ENCODE results near the gene GPD2. TPM values are rescaled to one million over a fixed set of nuclear protein-coding genes. Genes with fewer than 3 reads are reported as not detected.
A peak's percentile ranks its signal among the peaks of the same experiment; 100 is the strongest.

The GPD2 gene
- total and polyA plus RNA-seq, 2 of the 8 experiments (the other 6 are each of a cell fraction or from before 2014, with no cell fraction given), result 8.4 to 43.1 TPM

DNA sequence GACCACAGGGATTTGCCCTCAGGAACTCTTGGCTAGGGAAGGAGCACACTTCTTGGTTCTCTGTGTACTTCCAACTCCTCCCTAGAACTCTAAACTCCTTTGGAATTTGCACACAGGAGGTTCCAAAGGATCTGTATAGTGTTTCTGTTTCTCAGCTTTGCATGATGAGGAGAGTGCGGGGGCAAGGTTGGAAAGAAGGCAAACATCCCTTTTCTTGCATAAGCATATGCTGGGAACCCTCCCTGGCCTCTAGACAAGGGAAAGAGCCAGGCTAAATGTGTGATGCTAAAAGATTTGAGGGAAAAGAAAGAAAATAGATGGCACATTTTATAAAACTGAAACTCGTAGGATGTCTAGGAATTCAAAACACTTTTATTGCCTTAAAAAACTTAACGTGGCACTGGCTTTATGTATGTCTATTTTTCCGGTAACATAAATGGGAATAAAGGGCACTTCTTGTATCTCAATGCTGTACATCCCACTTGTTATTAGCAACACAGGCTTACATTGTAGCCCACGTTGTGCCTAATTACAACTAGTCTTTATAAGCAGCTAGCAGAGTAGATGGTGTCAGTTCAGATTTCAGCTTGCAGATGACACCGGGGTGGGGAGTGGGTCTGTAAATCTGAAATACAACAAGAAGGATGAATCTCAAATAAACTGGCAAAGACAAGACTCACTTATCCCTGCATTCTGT lies 165.8 kb downstream of the GPD2 start:
- FAIRE-seq (no peak), DNase-seq (ENCODE audit: low read depth in 1 of 2, low spot score in 2 of 2) (no peak)
- no peak overlapping the region for H3K4ac ChIP-seq (replicated peaks; ENCODE audit: insufficient read length, low read depth, low read length)
- no peak overlapping the region for H3K56ac ChIP-seq (replicated peaks; ENCODE audit: insufficient read length, low read depth, low read length)
- H3K36me3 ChIP-seq (ENCODE audit: control insufficient read depth in 2 of 4, insufficient read depth in 4 of 4, low read length in 3 of 4), result no peaks in the 10 kb centered on the region
- no peak overlapping the region for H3K18ac ChIP-seq (ENCODE audit: extremely low read depth, low read length)
- no peak overlapping the region for H3K27ac ChIP-seq (ENCODE audit: low read depth, low read length)
- H2BK120ac ChIP-seq (replicated peaks; ENCODE audit: low read depth, low read length), result no peak overlapping the region
- H2BK20ac ChIP-seq (ENCODE audit: low read length), result 0 out of 2 replicates have a peak overlapping the region, but pooled peaks have one; percentile 15
- no peaks in the 10 kb centered on the region for H3K79me2 ChIP-seq (ENCODE audit: control insufficient read depth in 1 of 2, insufficient read depth in 2 of 2, low read length in 2 of 2)
- ChIA-PET CTCF (ENCODE audit: partially characterized antibody) (no interaction called here), POLR2A (ENCODE audit: partially characterized antibody) (no interaction called here)
- no peaks in the 10 kb centered on the region for H4K20me1 ChIP-seq (replicated peaks in 1 of 2; ENCODE audit: control insufficient read depth in 1 of 2, insufficient read depth in 2 of 2, low read length in 2 of 2)
- H4K91ac ChIP-seq (replicated peaks; ENCODE audit: insufficient read length, low read length), result no peak overlapping the region
- H4K8ac ChIP-seq (ENCODE audit: extremely low read depth, insufficient read depth, low read length), result no peak overlapping the region
- no peak overlapping the region for H3K14ac ChIP-seq (ENCODE audit: insufficient read length)
- H2BK15ac ChIP-seq (ENCODE audit: low read length), result no peak overlapping the region
- H3K9me3 ChIP-seq (ENCODE audit: insufficient read depth in 2 of 2, low read depth in 1 of 2, low read length in 1 of 2), result no peaks in the 10 kb centered on the region
- no peak overlapping the region for H3K4me2 ChIP-seq (ENCODE audit: insufficient read depth in 1 of 2, low read depth in 2 of 2, low read length in 2 of 2)
- no peak overlapping the region for H2BK5ac ChIP-seq (ENCODE audit: low read depth, low read length)
- no peaks in the 10 kb centered on the region for H3K23me2 ChIP-seq (ENCODE audit: low read depth, low read length)
- no peak overlapping the region for H3K4me3 ChIP-seq (ENCODE audit: extremely low read depth in 1 of 4, insufficient read depth in 2 of 4, low read depth in 3 of 4, low read length in 4 of 4)
- no peak overlapping the region for H3K23ac ChIP-seq (ENCODE audit: insufficient read length)
- no peak overlapping the region for H4K5ac ChIP-seq (ENCODE audit: insufficient read length, low read depth, low read length)
- H2AFZ ChIP-seq (ENCODE audit: low read length), result no peak overlapping the region
- no peak overlapping the region for H3K9ac ChIP-seq (replicated peaks in 1 of 4; ENCODE audit: extremely low read depth in 1 of 4, low read depth in 3 of 4, low read length in 3 of 4)
- H3K4me1 ChIP-seq (replicated peaks in 1 of 4; ENCODE audit: control insufficient read depth in 3 of 4, insufficient read depth in 4 of 4, low read length in 3 of 4), result no peaks in the 10 kb centered on the region
- WGBS, 2 experiments (ENCODE audit: extremely low coverage in 1 of 2, insufficient coverage in 1 of 2, insufficient read length in 1 of 2, insufficient replicate concordance in 2 of 2, low coverage in 1 of 2, low lambda C conversion rate in 2 of 2, missing lambda C conversion rate in 1 of 2), result 94% methylated on average over 6 of the region's 6 CpGs; no CpG with 5 or more reads in 1 of the 2 experiments
- H2AK5ac ChIP-seq (ENCODE audit: low read depth, low read length), result no peak overlapping the region
- H3K79me1 ChIP-seq (ENCODE audit: low read depth, low read length), result no peaks in the 10 kb centered on the region
- no peak overlapping the region for H2BK12ac ChIP-seq (ENCODE audit: low read depth, low read length)
- H3K27me3 ChIP-seq (replicated peaks in 1 of 4; ENCODE audit: control insufficient read depth in 3 of 4, extremely low read depth in 1 of 4, insufficient read depth in 3 of 4, low read length in 3 of 4), result no peaks in the 10 kb centered on the region
- TF ChIP-seq YY1 (IDR thresholded peaks at IDR 0.05; ENCODE audit: low read depth, low read length) (no peak), RAD21 (IDR thresholded peaks at IDR 0.05 in 1 of 2, conservative IDR thresholded peaks at IDR 0.05 in 1 of 2; ENCODE audit: low read depth in 2 of 2, low read length in 2 of 2) (no peak), TAF7 (optimal IDR thresholded peaks at IDR 0.05; ENCODE audit: borderline replicate concordance, low read depth, low read length) (no peak), CHD1 (IDR thresholded peaks at IDR 0.05; ENCODE audit: low read depth, low read length) (no peak), CHD2 (IDR thresholded peaks at IDR 0.05; ENCODE audit: low read length) (no peak), PHF8 (conservative IDR thresholded peaks at IDR 0.05; ENCODE audit: low read depth, low read length) (no peak), TBP (IDR thresholded peaks at IDR 0.05; ENCODE audit: low read depth, low read length) (no peak), SAP30 (IDR thresholded peaks at IDR 0.05; ENCODE audit: insufficient read depth, insufficient replicate concordance, low read length) (no peak), SP2 (IDR thresholded peaks at IDR 0.05; ENCODE audit: low read length) (no peak), POU5F1 (IDR thresholded peaks at IDR 0.05; ENCODE audit: low read depth, low read length) (no peak), HDAC6 (IDR thresholded peaks at IDR 0.05; ENCODE audit: low read depth, low read length) (no peak), TCF12 (IDR thresholded peaks at IDR 0.05; ENCODE audit: low read depth, low read length) (no peak)

Data from H1 (cell line).